Trophoblast cell (in vitro differentiated cells and primary cell): ENCODE results near the gene BAZ1B.

Experiments
- DNase-seq, 2 donors: peaks; one replicate each; pipeline ENCODE4 v3.0.0-alpha.2; 2016
- H2AFZ ChIP-seq: 2 replicates; pipeline ENCODE4 v1.6.1; 2013; ENCODE audit warnings: low read length, moderate library complexity, mild to moderate bottlenecking; ENCODE audit not compliant: insufficient read depth, poor library complexity
- H2AK5ac ChIP-seq: 2 replicates; pipeline ENCODE4 v1.6.1; 2013; ENCODE audit warnings: mild to moderate bottlenecking, low read length
- H2BK120ac ChIP-seq: 2 replicates; pipeline ENCODE4 v1.6.1; 2013; ENCODE audit warnings: low read length, mild to moderate bottlenecking, moderate library complexity; ENCODE audit not compliant: insufficient read depth, poor library complexity
- H2BK12ac ChIP-seq: 2 replicates; pipeline ENCODE4 v1.6.1; 2013; ENCODE audit warnings: mild to moderate bottlenecking, low read length, moderate library complexity
- H2BK5ac ChIP-seq: 2 replicates; pipeline ENCODE4 v1.6.1; 2013; ENCODE audit warnings: low read length, low read depth, moderate library complexity, mild to moderate bottlenecking; ENCODE audit not compliant: poor library complexity
- H3K14ac ChIP-seq: 2 replicates; pipeline ENCODE4 v1.6.1; 2013; ENCODE audit warnings: mild to moderate bottlenecking, low read length
- H3K18ac ChIP-seq: 2 replicates; pipeline ENCODE4 v1.6.1; 2013; ENCODE audit warnings: mild to moderate bottlenecking, low read length
- H3K23ac ChIP-seq: 2 replicates; pipeline ENCODE4 v1.6.1; 2013; ENCODE audit warnings: low read length
- H3K27ac ChIP-seq: 2 replicates; pipeline ENCODE4 v1.5.1; 2013; ENCODE audit warnings: low read depth, mild to moderate bottlenecking, inconsistent platforms, low read length, moderate library complexity
- H3K27me3 ChIP-seq: 2 replicates; pipeline ENCODE4 v1.6.1; 2013; ENCODE audit warnings: inconsistent platforms, mild to moderate bottlenecking, low read length, moderate library complexity; ENCODE audit not compliant: insufficient read depth
- H3K36me3 ChIP-seq, 2 experiments: 1 replicate in 1 of 2; 2 replicates in 1 of 2; pipeline ENCODE4 v1.6.1; 2013; ENCODE audit warnings: low read length in 2 of 2, mild to moderate bottlenecking in 2 of 2, moderate library complexity in 1 of 2; ENCODE audit not compliant: insufficient read depth in 2 of 2, control insufficient read depth in 1 of 2
- H3K4ac ChIP-seq: 2 replicates; pipeline ENCODE4 v1.6.1; 2013; ENCODE audit warnings: low read depth, mild to moderate bottlenecking, low read length, moderate library complexity
- H3K4me1 ChIP-seq, 2 experiments: 1 replicate in 1 of 2; 2 replicates in 1 of 2; pipeline ENCODE4 v1.6.1; 2013; ENCODE audit warnings: low read length in 2 of 2, mild to moderate bottlenecking in 2 of 2, moderate library complexity in 1 of 2; ENCODE audit not compliant: insufficient read depth in 2 of 2, control insufficient read depth in 1 of 2
- H3K4me2 ChIP-seq: 2 replicates; pipeline ENCODE4 v1.6.1; 2013; ENCODE audit warnings: inconsistent platforms, mild to moderate bottlenecking, low read length, moderate library complexity
- H3K4me3 ChIP-seq: 2 replicates; pipeline ENCODE4 v1.5.1; 2013; ENCODE audit warnings: mild to moderate bottlenecking, low read depth, low read length, inconsistent platforms
- H3K79me1 ChIP-seq: one replicate; pipeline ENCODE4 v1.6.1; 2013; ENCODE audit warnings: low read length
- H3K79me2 ChIP-seq: 2 replicates; pipeline ENCODE4 v1.6.1; 2013; ENCODE audit warnings: low read length, mild to moderate bottlenecking; ENCODE audit not compliant: control insufficient read depth, insufficient read depth, poor library complexity
- H3K9ac ChIP-seq: 2 replicates; pipeline ENCODE4 v1.6.1; 2013; ENCODE audit warnings: mild to moderate bottlenecking, low read length
- H3K9me3 ChIP-seq: 2 replicates; pipeline ENCODE4 v1.6.1; 2013; ENCODE audit warnings: low read depth, mild to moderate bottlenecking, control low read depth, inconsistent platforms, low read length; ENCODE audit not compliant: insufficient read depth
- H4K12ac ChIP-seq: 2 replicates; pipeline ENCODE4 v1.6.1; 2013; ENCODE audit warnings: low read depth, mild to moderate bottlenecking, low read length, moderate library complexity
- H4K8ac ChIP-seq: 2 replicates; pipeline ENCODE4 v1.6.1; 2013; ENCODE audit warnings: low read depth, mild to moderate bottlenecking, low read length, moderate library complexity
- H4K91ac ChIP-seq: one replicate; pipeline ENCODE4 v1.6.1; 2013; ENCODE audit warnings: low read depth, mild to moderate bottlenecking, low read length, moderate library complexity
- WGBS: extraction: QIAGEN DNeasy Blood & Tissue Kit; methylation state at CpG from one replicate; pipeline ENCODE4 v1.1.7; 2013; ENCODE audit warnings: missing lambda C conversion rate; ENCODE audit not compliant: insufficient read length, insufficient coverage; ENCODE audit errors: extremely low coverage; 5-methylcytosine and 5-hydroxymethylcytosine counted together

The BAZ1B gene

GRCh38 chr7:73442222-73442902, 79.7 kb downstream of the BAZ1B start:
- no CpG with 5 or more reads among the region's 13 CpGs for WGBS
- no peak overlapping the region for H3K18ac ChIP-seq
- no peak overlapping the region for H2AFZ ChIP-seq
- H3K79me1 ChIP-seq = no peaks in the 10 kb centered on the region
- no peak overlapping the region for H4K8ac ChIP-seq
- H3K27me3 ChIP-seq = no peaks in the 10 kb centered on the region
- peaks cover 63 to 78% of the 10 kb centered on the region in 2 experiments for H3K36me3 ChIP-seq
- H3K4ac ChIP-seq = no peak overlapping the region
- no peak overlapping the region for H3K9ac ChIP-seq
- H3K79me2 ChIP-seq = no peaks in the 10 kb centered on the region
- H3K4me2 ChIP-seq = no peak overlapping the region
- no peak overlapping the region for H3K4me3 ChIP-seq
- H2BK12ac ChIP-seq = no peak overlapping the region
- H3K14ac ChIP-seq = no peak overlapping the region
- H3K23ac ChIP-seq = no peak overlapping the region
- no peak overlapping the region for H2AK5ac ChIP-seq
- DNase-seq = no peak
- H3K9me3 ChIP-seq = peaks cover 2% of the 10 kb centered on the region
- H2BK120ac ChIP-seq = no peak overlapping the region
- no peak overlapping the region for H4K91ac ChIP-seq
- H3K4me1 ChIP-seq = peaks cover 0 to 3% of the 10 kb centered on the region in 2 experiments
- no peak overlapping the region for H2BK5ac ChIP-seq
- H4K12ac ChIP-seq = no peak overlapping the region
- H3K27ac ChIP-seq = no peak overlapping the region

- H3K9me3 ChIP-seq = peaks cover 10% of the 10 kb centered on the region
- H3K9ac ChIP-seq = no peak overlapping the region
- peaks cover 6% of the 10 kb centered on the region for H3K27me3 ChIP-seq
- H3K23ac ChIP-seq = no peak overlapping the region
- no peak for DNase-seq
- no CpG with 5 or more reads among the region's 7 CpGs for WGBS
- H3K4me1 ChIP-seq = peaks cover 0 to 3% of the 10 kb centered on the region in 2 experiments
- H3K14ac ChIP-seq = no peak overlapping the region
- H4K12ac ChIP-seq = no peak overlapping the region
- H3K79me1 ChIP-seq = no peaks in the 10 kb centered on the region
- no peak overlapping the region for H4K8ac ChIP-seq
- no peak overlapping the region for H3K4ac ChIP-seq
- H3K18ac ChIP-seq = no peak overlapping the region
- no peak overlapping the region for H3K4me3 ChIP-seq
- no peak overlapping the region for H2BK12ac ChIP-seq
- H3K79me2 ChIP-seq = no peaks in the 10 kb centered on the region
- peaks cover 45 to 50% of the 10 kb centered on the region in 2 experiments for H3K36me3 ChIP-seq
- no peak overlapping the region for H3K27ac ChIP-seq
- no peak overlapping the region for H2BK5ac ChIP-seq
- no peak overlapping the region for H3K4me2 ChIP-seq
- no peak overlapping the region for H2AFZ ChIP-seq
- H2BK120ac ChIP-seq = no peak overlapping the region
- no peak overlapping the region for H4K91ac ChIP-seq
- H2AK5ac ChIP-seq = no peak overlapping the region
Observed at GRCh38 chr7:73439410-73439704, 82.7 kb downstream of the BAZ1B start.

GRCh38 chr7:73438547-73439409, 83.3 kb downstream of the BAZ1B start:
- Histone ChIP-seq H3K4me3 (no peak overlapping the region), H3K18ac (no peak overlapping the region), H3K4me1 (peaks cover 4 to 6% of the 10 kb centered on the region in 2 experiments), H3K23ac (no peak overlapping the region), H3K4ac (no peak overlapping the region), H2AFZ (no peak overlapping the region), H3K14ac (no peak overlapping the region), H3K27me3 (peaks cover 12% of the 10 kb centered on the region), H4K12ac (no peak overlapping the region), H3K79me1 (no peaks in the 10 kb centered on the region), H4K8ac (no peak overlapping the region), H2AK5ac (no peak overlapping the region), H2BK5ac (no peak overlapping the region), H3K27ac (no peak overlapping the region), H3K4me2 (no peak overlapping the region), H3K9me3 (peaks cover 13% of the 10 kb centered on the region), H3K9ac (no peak overlapping the region), H4K91ac (no peak overlapping the region), H3K79me2 (no peaks in the 10 kb centered on the region), H2BK120ac (no peak overlapping the region), H3K36me3 (peaks cover 39 to 44% of the 10 kb centered on the region in 2 experiments), H2BK12ac (no peak overlapping the region)
- no CpG with 5 or more reads among the region's 16 CpGs for WGBS
- no peak for DNase-seq

- no peak overlapping the region for H2BK120ac ChIP-seq
- H3K9me3 ChIP-seq = peaks cover 13% of the 10 kb centered on the region
- no peak overlapping the region for H4K8ac ChIP-seq
- no peak overlapping the region for H2BK12ac ChIP-seq
- no peak overlapping the region for H3K4ac ChIP-seq
- no CpG with 5 or more reads among the region's 16 CpGs for WGBS
- no peaks in the 10 kb centered on the region for H3K79me2 ChIP-seq
- H3K79me1 ChIP-seq = no peaks in the 10 kb centered on the region
- no peak overlapping the region for H2AK5ac ChIP-seq
- H3K4me2 ChIP-seq = no peak overlapping the region
- H4K91ac ChIP-seq = no peak overlapping the region
- no peak overlapping the region for H3K4me3 ChIP-seq
- H2BK5ac ChIP-seq = no peak overlapping the region
- H3K14ac ChIP-seq = no peak overlapping the region
- H3K27ac ChIP-seq = no peak overlapping the region
- no peak overlapping the region for H4K12ac ChIP-seq
- peaks cover 3 to 5% of the 10 kb centered on the region in 2 experiments for H3K4me1 ChIP-seq
- H3K23ac ChIP-seq = no peak overlapping the region
- no peak overlapping the region for H3K9ac ChIP-seq
- H2AFZ ChIP-seq = no peak overlapping the region
- no peak for DNase-seq
- peaks cover 31 to 36% of the 10 kb centered on the region in 2 experiments for H3K36me3 ChIP-seq
- no peak overlapping the region for H3K18ac ChIP-seq
- peaks cover 13% of the 10 kb centered on the region for H3K27me3 ChIP-seq
Observed at GRCh38 chr7:73437621-73438416, 84.3 kb downstream of the BAZ1B start.
